ENCODE measurements around the gene HMBS. TPM values are rescaled to one million over a fixed set of nuclear protein-coding genes. Genes with fewer than 3 reads are reported as not detected.

Gene HMBS
- total RNA-seq, 6 experiments from 2014 or later = 11.3 to 35.3 (median 14.6) TPM

GRCh38 chr11:119044708-119045107, 40.0 kb upstream of the HMBS start:
- no peak overlapping the region for H3K4me3 ChIP-seq
- ATAC-seq (peak in 2 of 4 donors; percentile 4 to 6), DNase-seq (no peak)
- no peak for TF ChIP-seq CTCF (IDR thresholded peaks at IDR 0.05)
- TF ChIP-seq POLR2A (IDR thresholded peaks at IDR 0.05) = no peak
- intact Hi-C loops (cut with DNase I) = no loop called here
- no peaks in the 10 kb centered on the region for H3K4me1 ChIP-seq
- H3K9me3 ChIP-seq = no peaks in the 10 kb centered on the region
- WGBS (ENCODE audit: insufficient coverage, low coverage, low lambda C conversion rate, missing lambda C conversion rate) = 89% methylated on average over 3 of the region's 6 CpGs
- H3K36me3 ChIP-seq = peaks cover 9 to 49% (median 29%) of the 10 kb centered on the region in 4 donors
- H3K27ac ChIP-seq = no peak overlapping the region
- H3K27me3 ChIP-seq = no peaks in the 10 kb centered on the region

GRCh38 chr11:119046489-119046888, 38.2 kb upstream of the HMBS start:
- no peak overlapping the region for H3K4me3 ChIP-seq
- H3K36me3 ChIP-seq = peaks cover 11 to 67% (median 40%) of the 10 kb centered on the region in 4 donors

GRCh38 chr11:119047205-119047604, 37.5 kb upstream of the HMBS start:
- H3K36me3 ChIP-seq = peaks cover 11 to 74% (median 46%) of the 10 kb centered on the region in 4 donors
- H3K27me3 ChIP-seq = no peaks in the 10 kb centered on the region
- no peak overlapping the region for H3K27ac ChIP-seq
- TF ChIP-seq POLR2A (IDR thresholded peaks at IDR 0.05) (no peak), CTCF (IDR thresholded peaks at IDR 0.05) (no peak)
- intact Hi-C loops (cut with DNase I) = no loop called here
- DNase-seq = no peak
- WGBS (ENCODE audit: insufficient coverage, low coverage, low lambda C conversion rate, missing lambda C conversion rate) = 82% methylated on average over 5 of the region's 6 CpGs
- no peaks in the 10 kb centered on the region for H3K4me1 ChIP-seq
- H3K4me3 ChIP-seq = no peak overlapping the region
- no peaks in the 10 kb centered on the region for H3K9me3 ChIP-seq
- ATAC-seq = no peak

More at GRCh38 chr11:119046489-119046888, 38.2 kb upstream of the HMBS start:
- DNase-seq = no peak
- H3K4me1 ChIP-seq = no peaks in the 10 kb centered on the region
- no peaks in the 10 kb centered on the region for H3K27me3 ChIP-seq
- H3K9me3 ChIP-seq = no peaks in the 10 kb centered on the region
- intact Hi-C loops (cut with DNase I) = no loop called here
- no peak overlapping the region for H3K27ac ChIP-seq
- no peak for ATAC-seq
- WGBS (ENCODE audit: insufficient coverage, low coverage, low lambda C conversion rate, missing lambda C conversion rate) = 100% methylated on average over 1 of the region's 6 CpGs
- no peak for TF ChIP-seq POLR2A (IDR thresholded peaks at IDR 0.05)
- no peak for TF ChIP-seq CTCF (IDR thresholded peaks at IDR 0.05)

- no peak overlapping the region for H3K4me3 ChIP-seq
Measured at GRCh38 chr11:119048644-119049043, 36.0 kb upstream of the HMBS start.

More at GRCh38 chr11:119048644-119049043, 36.0 kb upstream of the HMBS start:
- H3K4me1 ChIP-seq = no peaks in the 10 kb centered on the region
- TF ChIP-seq POLR2A (IDR thresholded peaks at IDR 0.05) (no peak), CTCF (IDR thresholded peaks at IDR 0.05) (no peak)
- intact Hi-C loops (cut with DNase I) = no loop called here
- H3K27ac ChIP-seq = no peak overlapping the region
- no peak for ATAC-seq
- no peaks in the 10 kb centered on the region for H3K9me3 ChIP-seq
- WGBS (ENCODE audit: insufficient coverage, low coverage, low lambda C conversion rate, missing lambda C conversion rate) = 90% methylated on average over 2 of the region's 9 CpGs
- no peak for DNase-seq
- H3K36me3 ChIP-seq = peaks cover 11 to 88% (median 56%) of the 10 kb centered on the region in 4 donors
- no peaks in the 10 kb centered on the region for H3K27me3 ChIP-seq
